H1 (cell line): ENCODE data around the gene P2RX5. TPM values are rescaled to one million over a fixed set of nuclear protein-coding genes. Genes with fewer than 3 reads are reported as not detected.

Experiments
- CTCF ChIA-PET: fragments of 300-600 bp; sonication (Branson Sonifier 250); formaldehyde crosslinking; loops from one replicate; lab custom pipeline; 2021; ENCODE audit not compliant: partially characterized antibody; lab: Charles Lee
- POLR2A ChIA-PET: fragments of 300-600 bp; sonication (Branson Sonifier 250); formaldehyde crosslinking; loops from one replicate; lab custom pipeline; 2021; ENCODE audit warnings: inconsistent platforms; ENCODE audit not compliant: partially characterized antibody; lab: Charles Lee
- DNase-seq, 2 experiments: peaks; one replicate each; pipeline versions ENCODE4 v3.0.0 to v3.0.0-alpha.2; 2010 to 2022; ENCODE audit warnings: low spot score in 2 of 2, low read depth in 1 of 2, mixed read lengths in 1 of 2
- FAIRE-seq: peaks from 2 replicates; lab custom pipeline; 2011; peaks lifted over from hg19 to GRCh38; lab: Jason Lieb, UNC
- H2AFZ ChIP-seq: 2 replicates; pipeline ENCODE4 v1.8.1; 2012; ENCODE audit warnings: low read length, inconsistent platforms
- H2AK5ac ChIP-seq: 2 replicates; pipeline ENCODE4 v1.6.1; 2013; ENCODE audit warnings: low read depth, low read length
- H2BK120ac ChIP-seq: replicated peaks from 2 replicates; pipeline ENCODE3; 2013; ENCODE audit warnings: low read depth, low read length, inconsistent platforms
- H2BK12ac ChIP-seq: 2 replicates; pipeline ENCODE4 v1.6.1; 2013; ENCODE audit warnings: low read depth, low read length
- H2BK15ac ChIP-seq: 2 replicates; pipeline ENCODE4 v1.6.1; 2013; ENCODE audit warnings: low read length
- H2BK20ac ChIP-seq: 2 replicates; pipeline ENCODE4 v1.6.1; 2013; ENCODE audit warnings: low read length
- H2BK5ac ChIP-seq: 2 replicates; pipeline ENCODE4 v1.6.1; 2013; ENCODE audit warnings: low read depth, low read length
- H3K14ac ChIP-seq: 2 replicates; pipeline ENCODE4 v1.6.1; 2013; ENCODE audit warnings: inconsistent platforms; ENCODE audit not compliant: insufficient read length
- H3K18ac ChIP-seq: 2 replicates; pipeline ENCODE4 v1.6.1; 2013; ENCODE audit warnings: low read length; ENCODE audit errors: extremely low read depth
- H3K23ac ChIP-seq: 2 replicates; pipeline ENCODE4 v1.6.1; 2013; ENCODE audit warnings: inconsistent platforms; ENCODE audit not compliant: insufficient read length
- H3K23me2 ChIP-seq: 2 replicates; pipeline ENCODE4 v1.6.1; 2013; ENCODE audit warnings: low read depth, low read length
- H3K27ac ChIP-seq: 2 replicates; pipeline ENCODE4 v1.6.1; 2011; ENCODE audit warnings: low read depth, low read length, inconsistent platforms
- H3K27me3 ChIP-seq, 4 experiments: replicated peaks in 1 of 4; 1 replicate in 1 of 4; 2 replicates in 3 of 4; pipeline versions ENCODE4 v1.6.1 to v1.8.1; 2011 to 2013; ENCODE audit warnings: low read length in 3 of 4, mild to moderate bottlenecking in 3 of 4, inconsistent platforms in 2 of 4, mixed read lengths in 2 of 4, moderate library complexity in 1 of 4; ENCODE audit not compliant: control insufficient read depth in 3 of 4, insufficient read depth in 3 of 4; ENCODE audit errors: extremely low read depth in 1 of 4
- H3K36me3 ChIP-seq, 4 experiments: 2 replicates each; pipeline versions ENCODE4 v1.6.1 to v1.8.1; 2011 to 2013; ENCODE audit warnings: mild to moderate bottlenecking in 4 of 4, low read length in 3 of 4, moderate library complexity in 2 of 4, control low read depth in 1 of 4, inconsistent platforms in 1 of 4; ENCODE audit not compliant: insufficient read depth in 4 of 4, control insufficient read depth in 2 of 4
- H3K4ac ChIP-seq: replicated peaks from 2 replicates; pipeline ENCODE3; 2013; ENCODE audit warnings: low read length, low read depth, mixed read lengths, inconsistent platforms; ENCODE audit not compliant: insufficient read length
- H3K4me1 ChIP-seq, 4 experiments: replicated peaks in 1 of 4; 1 replicate in 1 of 4; 2 replicates in 3 of 4; pipeline versions ENCODE4 v1.6.1 to v1.8.1; 2011 to 2013; ENCODE audit warnings: low read length in 3 of 4, inconsistent platforms in 2 of 4, mixed read lengths in 1 of 4; ENCODE audit not compliant: insufficient read depth in 4 of 4, control insufficient read depth in 3 of 4
- H3K4me2 ChIP-seq, 2 experiments: 2 replicates each; pipeline versions ENCODE4 v1.6.1 to v1.8.1; 2011 to 2013; ENCODE audit warnings: low read depth in 2 of 2, low read length in 2 of 2, control low read depth in 1 of 2, inconsistent platforms in 1 of 2, mild to moderate bottlenecking in 1 of 2; ENCODE audit not compliant: insufficient read depth in 1 of 2
- H3K4me3 ChIP-seq, 4 experiments: fragments of 200-600, 300-600 bp in 1 of 4; sonication (generic), shearing (Covaris generic), sonication (Bioruptor Twin) in 1 of 4; 2 replicates each; pipeline versions ENCODE4 v1.5.1 to v1.8.1; 2011 to 2016; ENCODE audit warnings: low read length in 4 of 4, low read depth in 3 of 4, control low read depth in 2 of 4, inconsistent platforms in 2 of 4, mild to moderate bottlenecking in 2 of 4, mixed read lengths in 1 of 4, moderate library complexity in 1 of 4; ENCODE audit not compliant: insufficient read depth in 2 of 4; ENCODE audit errors: extremely low read depth in 1 of 4
- H3K56ac ChIP-seq: replicated peaks from 2 replicates; pipeline ENCODE3; 2013; ENCODE audit warnings: low read depth, mild to moderate bottlenecking, mixed read lengths, low read length, inconsistent platforms; ENCODE audit not compliant: insufficient read length
- H3K79me1 ChIP-seq: 2 replicates; pipeline ENCODE4 v1.6.1; 2013; ENCODE audit warnings: low read depth, low read length, control low read depth
- H3K79me2 ChIP-seq, 2 experiments: 2 replicates each; pipeline versions ENCODE4 v1.6.1 to v1.8.1; 2012 to 2013; ENCODE audit warnings: low read length in 2 of 2, mild to moderate bottlenecking in 2 of 2, inconsistent platforms in 1 of 2; ENCODE audit not compliant: insufficient read depth in 2 of 2, control insufficient read depth in 1 of 2
- H3K9ac ChIP-seq, 4 experiments: replicated peaks in 1 of 4; 1 replicate in 1 of 4; 2 replicates in 3 of 4; pipeline versions ENCODE4 v1.6.1 to v1.8.1; 2011 to 2013; ENCODE audit warnings: low read depth in 3 of 4, low read length in 3 of 4, control low read depth in 2 of 4, mild to moderate bottlenecking in 2 of 4, moderate library complexity in 2 of 4, inconsistent platforms in 1 of 4; ENCODE audit errors: extremely low read depth in 1 of 4
- H3K9me3 ChIP-seq, 2 experiments: 2 replicates each; pipeline versions ENCODE4 v1.6.1 to v1.8.1; 2012 to 2013; ENCODE audit warnings: mild to moderate bottlenecking in 2 of 2, moderate library complexity in 2 of 2, control low read depth in 1 of 2, inconsistent platforms in 1 of 2, low read depth in 1 of 2, low read length in 1 of 2, mixed read lengths in 1 of 2; ENCODE audit not compliant: insufficient read depth in 2 of 2
- H4K20me1 ChIP-seq, 2 experiments: replicated peaks in 1 of 2; 2 replicates each; pipeline versions ENCODE3 to v1.8.1; 2011 to 2013; ENCODE audit warnings: inconsistent platforms in 2 of 2, low read length in 2 of 2, mild to moderate bottlenecking in 1 of 2; ENCODE audit not compliant: insufficient read depth in 2 of 2, control insufficient read depth in 1 of 2
- H4K5ac ChIP-seq: 2 replicates; pipeline ENCODE4 v1.6.1; 2013; ENCODE audit warnings: low read length, low read depth, mixed read lengths, inconsistent platforms; ENCODE audit not compliant: insufficient read length
- H4K8ac ChIP-seq: 2 replicates; pipeline ENCODE4 v1.8.0; 2013; ENCODE audit warnings: mild to moderate bottlenecking, moderate library complexity, low read length, inconsistent platforms; ENCODE audit not compliant: insufficient read depth; ENCODE audit errors: extremely low read depth
- H4K91ac ChIP-seq: replicated peaks from 2 replicates; pipeline ENCODE3; 2013; ENCODE audit warnings: low read length, mixed read lengths, inconsistent platforms; ENCODE audit not compliant: insufficient read length
- ATF2 ChIP-seq: IDR thresholded peaks from 2 replicates; pipeline ENCODE4 v1.6.1; 2012; ENCODE audit warnings: low read length, inconsistent platforms
- BCL11A ChIP-seq, 2 experiments: IDR thresholded peaks; one replicate each; pipeline ENCODE4 v1.6.1; 2011; ENCODE audit warnings: low read depth in 2 of 2, low read length in 2 of 2, mild to moderate bottlenecking in 2 of 2
- CHD1 ChIP-seq: IDR thresholded peaks from 2 replicates; pipeline ENCODE4 v1.6.1; 2012; ENCODE audit warnings: low read depth, low read length, improper control_type of control experiment
- HDAC2 ChIP-seq, 2 experiments: fragments of 300-600 bp in 1 of 2; sonication (generic) in 1 of 2; IDR thresholded peaks; 2 replicates each; pipeline ENCODE4 v1.6.1; 2011 to 2012; ENCODE audit warnings: low read depth in 2 of 2, low read length in 2 of 2, mild to moderate bottlenecking in 2 of 2, moderate library complexity in 2 of 2, borderline replicate concordance in 1 of 2, inconsistent platforms in 1 of 2
- JUN ChIP-seq: IDR thresholded peaks from 2 replicates; pipeline ENCODE4 v1.6.1; 2011; ENCODE audit warnings: low read depth, mild to moderate bottlenecking, improper control_type of control experiment, low read length
- KDM5A ChIP-seq: fragments of 200-600 bp; IDR thresholded peaks from 2 replicates; pipeline ENCODE4 v1.7.1; 2012; ENCODE audit warnings: mild to moderate bottlenecking, low read length, inconsistent platforms, mixed read lengths
- NANOG ChIP-seq: IDR thresholded peaks from 2 replicates; pipeline ENCODE4 v1.6.1; 2011; ENCODE audit warnings: low read length, low read depth, mild to moderate bottlenecking, inconsistent platforms; ENCODE audit not compliant: insufficient read depth, poor library complexity, severe bottlenecking
- NRF1 ChIP-seq: IDR thresholded peaks from 2 replicates; pipeline ENCODE4 v1.6.1; 2011; ENCODE audit warnings: mild to moderate bottlenecking, low read depth, low read length, improper control_type of control experiment
- TAF7 ChIP-seq: optimal IDR thresholded peaks from 2 replicates; pipeline ENCODE3; 2011; ENCODE audit warnings: low read depth, mild to moderate bottlenecking, inconsistent platforms, low read length, moderate library complexity, borderline replicate concordance
- WGBS, 2 experiments: shearing (Covaris generic) in 1 of 2; methylation state at CpG; one replicate each; pipeline versions ENCODE4 v1.1.6 to v1.1.7; 2013 to 2015; ENCODE audit warnings: low lambda C conversion rate in 2 of 2, mixed read lengths in 2 of 2, inconsistent platforms in 1 of 2, low coverage in 1 of 2, missing lambda C conversion rate in 1 of 2; ENCODE audit not compliant: insufficient replicate concordance in 2 of 2, insufficient coverage in 1 of 2, insufficient read length in 1 of 2; ENCODE audit errors: extremely low coverage in 1 of 2, missing lambda C conversion rate in 1 of 2; 5-methylcytosine and 5-hydroxymethylcytosine counted together
- polyA plus RNA-seq, 7 experiments: library from polyadenylated mRNA; depleted of rRNA in 3 of 7; stranded (reverse) in 5 of 7; unstranded in 2 of 7; fragments of >200 nt in 5 of 7; fragments of 200-250 nt in 2 of 7; gene quantifications; 1 replicate in 5 of 7; 2 replicates in 1 of 7; 4 replicates in 1 of 7; pipeline versions ENCODE4 v1.2.1 to v1.2.3, GENCODE V29; 2011 to 2013; ENCODE audit warnings: missing spikeins in 2 of 7, mixed read lengths in 2 of 7
- total RNA-seq: library from RNA; stranded (reverse); fragmentation: NEBNext Ultra II Directional; extraction: Animal tissue kit (Norgen Biotek cat#: 25700); gene quantifications from 2 replicates; pipeline ENCODE4 v1.2.1, GENCODE V29; 2021

P2RX5 gene
- total and polyA plus RNA-seq, 2 of the 8 experiments (the other 6 are each of a cell fraction or from before 2014, with no cell fraction given) = 12.0 to 15.6 TPM

DNA sequence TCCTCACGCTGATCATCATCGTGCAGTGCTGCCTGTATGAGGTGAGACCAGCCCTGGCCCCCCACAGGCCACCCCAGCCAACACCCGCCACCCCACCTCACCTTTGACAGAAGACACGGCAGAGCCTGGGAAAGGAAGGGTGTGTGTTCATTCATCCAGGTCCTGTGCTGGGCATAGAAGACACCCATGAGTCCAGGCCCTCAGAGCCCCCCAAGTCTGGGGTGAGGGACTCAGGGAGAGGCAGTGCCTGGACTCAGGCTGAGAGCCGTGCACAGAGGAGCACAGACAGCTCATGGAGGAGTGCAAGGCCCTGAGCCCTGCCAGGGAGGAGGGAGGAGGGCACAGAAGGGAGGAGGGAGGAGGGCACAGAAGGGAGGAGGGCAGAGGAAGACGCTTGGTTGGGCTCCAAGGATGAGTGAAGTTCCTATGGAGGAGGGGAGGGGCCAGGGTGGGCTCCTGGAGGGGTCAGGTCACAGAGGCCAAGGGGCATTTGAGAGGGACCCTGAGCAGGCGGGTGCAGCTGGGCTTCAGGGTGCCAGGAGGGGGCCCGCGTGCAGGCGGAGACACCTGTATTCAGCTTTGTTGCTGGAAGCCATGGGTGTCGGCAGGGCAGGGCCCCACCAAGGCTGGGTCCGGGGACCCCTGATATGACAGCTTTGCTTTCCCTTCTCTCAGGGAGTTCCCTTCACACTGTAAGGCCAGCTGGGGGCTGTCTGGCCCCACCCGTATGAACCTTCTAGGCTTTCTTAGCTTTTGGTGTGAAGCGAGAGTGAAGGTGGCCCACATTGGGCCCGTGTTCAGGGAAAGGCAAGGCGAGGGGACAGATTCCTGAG lies 39.0 kb downstream of the P2RX5 start:
- H3K4ac ChIP-seq = no peak overlapping the region
- no peak overlapping the region for H4K91ac ChIP-seq
- no peak overlapping the region; the same call in 1 of the 2 replicates for H4K8ac ChIP-seq
- no peak overlapping the region for H2BK12ac ChIP-seq
- no peak overlapping the region for H3K27ac ChIP-seq
- H2BK5ac ChIP-seq = no peak overlapping the region
- 93% methylated on average over 13 of the region's 16 CpGs; no CpG with 5 or more reads in 1 of the 2 experiments for WGBS, 2 experiments
- H3K4me2 ChIP-seq = no peak overlapping the region
- no peak overlapping the region for H4K5ac ChIP-seq
- H3K14ac ChIP-seq = no peak overlapping the region
- no peak overlapping the region for H3K23ac ChIP-seq
- no peak overlapping the region for H2BK120ac ChIP-seq
- H3K23me2 ChIP-seq = no peaks in the 10 kb centered on the region; the same call in 1 of the 2 replicates
- H3K18ac ChIP-seq = no peak overlapping the region
- ChIA-PET CTCF (interaction anchor here (1.5 to 4.2 kb wide), 3 partner anchors 9 to 26 kb away, joined by 5 to 20 read pairs (median 7); no protein-coding TSS in a partner anchor), POLR2A (interaction anchor here (1.5 to 18.4 kb wide), 5 partner anchors 7 to 20 kb away, joined by 5 to 194 read pairs (median 10); partner anchors contain the start of genes CTNS, EMC6, SHPK and TAX1BP3)
- peaks cover 0 to 6% (median 2%) of the 10 kb centered on the region in 4 experiments; a peak in 4 of 8 replicates for H3K36me3 ChIP-seq
- H3K79me1 ChIP-seq = no peaks in the 10 kb centered on the region; the same call in 1 of the 2 replicates
- H3K56ac ChIP-seq = no peak overlapping the region
- peaks cover 0 to 3% (median 1%) of the 10 kb centered on the region in 4 experiments; a peak in 3 of 7 replicates for H3K4me1 ChIP-seq
- H2BK20ac ChIP-seq = no peak overlapping the region
- no peaks in the 10 kb centered on the region; a peak in 1 of 7 replicates for H3K27me3 ChIP-seq
- no peak overlapping the region for H3K4me3 ChIP-seq
- no peaks in the 10 kb centered on the region for H3K9me3 ChIP-seq
- DNase-seq = no peak
- no peak for FAIRE-seq
- H2BK15ac ChIP-seq = no peak overlapping the region
- no peaks in the 10 kb centered on the region for H3K79me2 ChIP-seq
- no peak overlapping the region for H3K9ac ChIP-seq
- peaks cover 2 to 4% of the 10 kb centered on the region in 2 experiments for H4K20me1 ChIP-seq
- no peak overlapping the region for H2AFZ ChIP-seq
- no peak overlapping the region for H2AK5ac ChIP-seq
- no peak for TF ChIP-seq TAF7
- TF ChIP-seq NRF1 = no peak
- TF ChIP-seq KDM5A = no peak
- TF ChIP-seq NANOG = no peak
- no peak for TF ChIP-seq BCL11A (IDR thresholded peaks at IDR 0.05; ENCODE audit: low read depth in 2 of 2, low read length in 2 of 2)
- TF ChIP-seq JUN = no peak
- TF ChIP-seq ATF2 = no peak
- TF ChIP-seq CHD1 = no peak
- no peak for TF ChIP-seq HDAC2 (IDR thresholded peaks at IDR 0.05; ENCODE audit: borderline replicate concordance in 1 of 2, low read depth in 2 of 2, low read length in 2 of 2)
